Omental fat pad (tissue), 4 donors: ENCODE measurements around the gene LRP1. TPM values are rescaled to one million over a fixed set of nuclear protein-coding genes. Genes with fewer than 3 reads are reported as not detected.

Experiments used
- ATAC-seq: fragments of 150-250 bp; one replicate; pipeline ENCODE4 v1.9.1; 2016; ENCODE audit warnings: mild to moderate bottlenecking, moderate library complexity; ENCODE audit not compliant: low FRiP score
- DNase-seq: peaks from one replicate; pipeline ENCODE4 v3.0.0-alpha.2; 2019; ENCODE audit warnings: low spot score
- total RNA-seq, 4 donors: library from RNA; depleted of rRNA; stranded (reverse); fragments of >200 nt; gene quantifications; one replicate each; pipeline ENCODE4 v1.1.0, GENCODE V29; 2016
- TF ChIP-seq, protein P1 (sequence below), 3 donors: fragments of 450-650 bp; IDR thresholded peaks; one replicate each; pipeline ENCODE4 v1.5.1; 2016 to 2017; ENCODE audit warnings: antibody characterized with exemption in 3 of 3, mild to moderate bottlenecking in 3 of 3, moderate library complexity in 2 of 3

The LRP1 gene
- total RNA-seq, 4 donors from 2014 or later, result 312 to 592 (median 571) TPM

DNA sequence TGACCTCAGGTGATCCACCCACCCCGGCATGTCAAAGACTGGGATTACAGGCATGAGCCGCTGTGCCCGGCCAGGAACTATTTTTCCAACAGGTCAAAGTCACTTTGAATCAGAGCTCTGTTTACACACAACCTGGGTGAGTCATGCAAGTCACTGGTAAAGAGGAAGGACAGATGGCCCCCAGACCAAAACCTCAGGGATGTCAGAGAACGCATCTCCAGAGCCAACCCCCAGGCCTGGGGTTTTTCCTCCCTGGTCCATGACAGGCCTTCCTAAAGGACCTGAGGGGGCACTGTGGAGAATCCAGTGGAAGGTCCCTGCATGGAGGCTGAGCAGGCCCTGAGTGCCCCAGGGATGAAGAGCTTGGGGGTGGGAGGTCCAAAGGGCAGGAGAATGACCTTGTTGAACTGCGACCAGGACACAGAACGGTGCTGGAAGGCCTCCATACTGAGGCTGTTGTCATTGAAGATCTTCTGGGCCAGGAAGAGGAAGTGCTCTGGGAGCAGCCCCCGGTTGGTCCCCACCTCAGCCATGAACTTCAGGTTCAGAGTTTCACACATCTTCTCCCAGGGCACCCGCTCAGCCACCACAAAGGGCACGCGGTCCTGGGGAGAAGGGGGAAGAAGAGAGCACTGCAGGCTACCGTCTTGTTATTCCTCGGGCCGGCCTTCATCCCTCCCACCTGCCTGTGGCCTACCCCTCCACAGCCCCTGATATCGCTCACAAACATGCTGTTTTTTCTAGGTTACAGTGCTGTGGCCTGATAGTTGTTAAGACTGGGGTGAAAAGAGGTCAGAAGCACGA is 26.2 kb upstream of the LRP1 start:
- DNase-seq (no peak), ATAC-seq (no peak)
- TF ChIP-seq, protein P1, sequence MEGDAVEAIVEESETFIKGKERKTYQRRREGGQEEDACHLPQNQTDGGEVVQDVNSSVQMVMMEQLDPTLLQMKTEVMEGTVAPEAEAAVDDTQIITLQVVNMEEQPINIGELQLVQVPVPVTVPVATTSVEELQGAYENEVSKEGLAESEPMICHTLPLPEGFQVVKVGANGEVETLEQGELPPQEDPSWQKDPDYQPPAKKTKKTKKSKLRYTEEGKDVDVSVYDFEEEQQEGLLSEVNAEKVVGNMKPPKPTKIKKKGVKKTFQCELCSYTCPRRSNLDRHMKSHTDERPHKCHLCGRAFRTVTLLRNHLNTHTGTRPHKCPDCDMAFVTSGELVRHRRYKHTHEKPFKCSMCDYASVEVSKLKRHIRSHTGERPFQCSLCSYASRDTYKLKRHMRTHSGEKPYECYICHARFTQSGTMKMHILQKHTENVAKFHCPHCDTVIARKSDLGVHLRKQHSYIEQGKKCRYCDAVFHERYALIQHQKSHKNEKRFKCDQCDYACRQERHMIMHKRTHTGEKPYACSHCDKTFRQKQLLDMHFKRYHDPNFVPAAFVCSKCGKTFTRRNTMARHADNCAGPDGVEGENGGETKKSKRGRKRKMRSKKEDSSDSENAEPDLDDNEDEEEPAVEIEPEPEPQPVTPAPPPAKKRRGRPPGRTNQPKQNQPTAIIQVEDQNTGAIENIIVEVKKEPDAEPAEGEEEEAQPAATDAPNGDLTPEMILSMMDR (IDR thresholded peaks at IDR 0.05), result no peak

DNA sequence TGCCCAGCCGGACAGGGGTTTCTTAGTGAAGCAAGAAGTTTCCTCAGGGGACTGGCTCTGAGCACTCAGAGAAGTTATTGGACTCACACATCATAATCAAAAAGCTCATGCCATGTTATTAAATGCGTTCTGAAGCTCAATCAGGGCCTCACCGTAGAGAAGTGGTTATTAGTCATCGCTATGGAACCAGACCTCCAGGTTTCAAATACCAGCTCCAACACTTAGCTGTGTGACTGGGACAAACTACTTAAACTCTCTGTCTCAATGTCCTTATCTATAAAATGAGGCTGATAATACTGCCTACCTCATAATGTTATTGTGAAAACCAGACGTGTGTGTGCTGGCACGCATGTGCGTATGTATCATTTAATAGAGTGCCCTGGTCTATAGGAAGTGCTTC is 24.4 kb upstream of the LRP1 start:
- TF ChIP-seq, protein P1 (IDR thresholded peaks at IDR 0.05), result no peak
- no peak for ATAC-seq
- DNase-seq, result no peak

DNA sequence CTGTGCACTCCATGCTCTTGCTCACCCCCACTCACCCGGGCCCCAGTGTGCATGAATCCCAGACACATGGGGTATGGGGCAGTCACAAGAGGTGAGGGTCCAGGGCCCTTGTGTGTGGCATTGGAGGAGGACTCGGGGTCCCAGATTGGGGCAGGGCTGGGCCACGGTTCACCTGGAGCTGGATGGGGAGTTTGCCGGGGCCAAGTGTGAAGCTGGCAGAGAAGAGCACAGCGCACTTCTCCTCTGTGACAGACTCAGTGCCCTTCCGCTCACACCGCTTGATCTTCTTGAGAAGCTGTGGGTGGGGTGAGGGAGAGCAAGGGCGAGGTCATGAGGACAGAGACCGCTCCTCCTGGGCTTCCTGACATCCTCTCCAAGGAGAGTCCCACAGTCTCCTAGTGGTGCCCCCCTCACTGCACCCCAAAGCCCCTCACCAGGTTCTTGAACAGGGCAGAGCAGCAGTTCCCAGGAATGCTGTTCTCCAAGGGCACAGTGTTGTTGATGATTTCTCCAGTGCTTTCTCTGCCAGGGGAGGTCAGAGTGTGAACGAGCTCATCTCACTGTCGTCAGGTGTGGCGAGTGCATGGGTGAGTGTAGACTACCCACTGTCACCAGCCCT is 23.9 kb upstream of the LRP1 start:
- DNase-seq (no peak), ATAC-seq (no peak)
- TF ChIP-seq, protein P1 (IDR thresholded peaks at IDR 0.05), result no peak

GRCh38 chr12:57105011-57105753 is 23.1 kb upstream of the LRP1 start:
- ATAC-seq (no peak), DNase-seq (no peak)
- TF ChIP-seq, protein P1 (IDR thresholded peaks at IDR 0.05), result no peak

DNA sequence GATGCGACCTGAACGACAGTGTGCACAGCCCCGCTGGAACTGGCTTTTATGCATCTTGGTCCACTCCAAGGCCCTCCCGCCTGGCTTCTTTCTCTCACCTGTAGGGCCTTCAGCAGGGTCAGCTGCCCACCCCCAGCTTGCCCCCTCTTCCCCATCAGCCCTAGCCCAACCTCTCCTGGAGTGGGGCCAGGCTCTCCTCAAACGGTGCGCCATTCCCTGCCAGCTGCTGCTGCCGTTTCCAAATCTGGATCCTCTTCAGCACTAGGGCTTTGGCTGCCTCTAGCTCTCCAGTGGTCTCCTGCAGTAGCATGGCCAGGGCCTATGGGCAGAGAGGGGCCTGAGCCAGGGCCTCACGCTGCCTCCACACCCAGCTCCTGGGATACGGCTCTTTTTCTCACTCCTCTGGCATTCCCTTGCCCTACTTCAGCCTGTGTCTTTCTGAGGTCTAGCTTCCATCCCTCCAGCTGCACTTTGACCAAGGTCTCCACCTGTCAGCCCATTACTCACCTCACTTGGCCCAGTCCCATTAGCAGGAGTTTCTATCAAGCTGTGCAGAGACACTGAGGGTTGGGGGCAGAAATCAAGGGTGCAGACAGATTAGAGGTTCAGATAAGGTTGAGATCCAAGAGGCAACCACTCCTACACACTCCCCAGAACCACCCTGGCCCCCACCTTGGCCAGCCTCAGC is 22.1 kb upstream of the LRP1 start:
- DNase-seq, result no peak
- no peak for ATAC-seq
- TF ChIP-seq, protein P1 (IDR thresholded peaks at IDR 0.05), result no peak

- DNase-seq (no peak), ATAC-seq (no peak)
- TF ChIP-seq, protein P1 (IDR thresholded peaks at IDR 0.05), result no peak
These were observed 20.7 kb upstream of the LRP1 start for GRCh38 chr12:57107456-57108155.
